Lower leg skin (tissue), 4 donors: Measurements from ENCODE around the gene NUPR1. TPM values are rescaled to one million over a fixed set of nuclear protein-coding genes. Genes with fewer than 3 reads are reported as not detected.
A peak's percentile ranks its signal among the peaks of the same experiment; 100 is the strongest.
"Not testable (repeated sequence)": the region's sequence is repeated elsewhere in the genome, so short reads cannot be mapped to it uniquely, and the experiment has no call there.

Experiments
- DNase-seq, 2 donors: peaks; one replicate each; pipeline ENCODE4 v3.0.0-alpha.2; 2019; ENCODE audit warnings: low spot score in 2 of 2
- H3K4me3 ChIP-seq: fragments of 200-600 bp; sonication (generic); 2 replicates; pipeline ENCODE4 v1.5.1; 2017; ENCODE audit warnings: mild to moderate bottlenecking, low read depth; ENCODE audit not compliant: poor library complexity, severe bottlenecking
- CTCF ChIP-seq, 3 donors: fragments of 450-650 bp; IDR thresholded peaks; one replicate each; pipeline ENCODE4 v1.5.1; 2016; ENCODE audit warnings: antibody characterized with exemption in 3 of 3, mild to moderate bottlenecking in 3 of 3, moderate library complexity in 2 of 3
- POLR2A ChIP-seq, 2 donors: fragments of 450-650 bp; IDR thresholded peaks; one replicate each; pipeline ENCODE4 v1.6.1; 2016 to 2017; ENCODE audit warnings: antibody characterized with exemption in 2 of 2, mild to moderate bottlenecking in 1 of 2, moderate library complexity in 1 of 2
- WGBS, 2 donors: methylation state at CpG; one replicate each; pipeline ENCODE4 v1.1.5; 2018; 5-methylcytosine and 5-hydroxymethylcytosine counted together
- intact Hi-C: fragments of 100-400 bp; cut with DNase I; formaldehyde crosslinking; loops from one replicate; pipeline ENCODE4 v1.15.0; 2023; ENCODE audit warnings: low total_unique reads
- total RNA-seq, 4 donors: library from RNA; depleted of rRNA; stranded (reverse); fragments of >200 nt; gene quantifications; one replicate each; pipeline ENCODE4 v1.1.0, GENCODE V29; 2016

The NUPR1 gene
- total RNA-seq, 4 donors from 2014 or later = 52.4 to 275 (median 140) TPM

- TF ChIP-seq POLR2A (IDR thresholded peaks at IDR 0.05) = no peak
- no peak for TF ChIP-seq CTCF (IDR thresholded peaks at IDR 0.05)
- intact Hi-C loops = loop anchor here (5.0 kb wide), 1 partner anchor 41 kb away; the partner anchor contains the start of genes APOBR and CLN3
- 81 to 83% methylated on average over 5 of the region's 5 CpGs for WGBS, 2 donors
- H3K4me3 ChIP-seq = no peak overlapping the region
- DNase-seq = no peak
Measured at GRCh38 chr16:28532940-28533647, 5.7 kb downstream of the NUPR1 start.

- peak; percentile 83 to 94 for DNase-seq
- TF ChIP-seq CTCF (IDR thresholded peaks at IDR 0.05) = no peak
- no peak for TF ChIP-seq POLR2A (IDR thresholded peaks at IDR 0.05)
- 62 to 70% methylated on average over 9 of the region's 9 CpGs for WGBS, 2 donors
- intact Hi-C loops = loop anchor here (5.0 kb wide), 1 partner anchor 40 kb away; the partner anchor contains the start of genes APOBR and CLN3
- no peak overlapping the region for H3K4me3 ChIP-seq
Measured at GRCh38 chr16:28531777-28532744, 6.7 kb downstream of the NUPR1 start.

- TF ChIP-seq POLR2A (IDR thresholded peaks at IDR 0.05) (no peak), CTCF (IDR thresholded peaks at IDR 0.05) (no peak)
- H3K4me3 ChIP-seq = no peak overlapping the region
- intact Hi-C loops = no loop called here
- no peak for DNase-seq
Measured at GRCh38 chr16:28529124-28529523, 9.7 kb downstream of the NUPR1 start.

- no peak overlapping the region for H3K4me3 ChIP-seq
- 86 to 88% methylated on average over 5 of the region's 5 CpGs for WGBS, 2 donors
- intact Hi-C loops = no loop called here
- no peak for TF ChIP-seq POLR2A (IDR thresholded peaks at IDR 0.05)
- TF ChIP-seq CTCF (IDR thresholded peaks at IDR 0.05) = no peak
- DNase-seq = no peak
Measured at GRCh38 chr16:28528463-28528867, 10.3 kb downstream of the NUPR1 start.

GRCh38 chr16:28527985-28528384 lies 10.8 kb downstream of the NUPR1 start:
- TF ChIP-seq CTCF (IDR thresholded peaks at IDR 0.05) = no peak
- no peak for TF ChIP-seq POLR2A (IDR thresholded peaks at IDR 0.05)
- DNase-seq = no peak
- no peak overlapping the region for H3K4me3 ChIP-seq
- intact Hi-C loops = no loop called here
- WGBS, 2 donors = 92 to 94% methylated on average over 5 of the region's 5 CpGs

GRCh38 chr16:28527100-28527785 lies 11.5 kb downstream of the NUPR1 start:
- intact Hi-C loops, DNase-seq, H3K4me3 ChIP-seq: not testable (repeated sequence)
- WGBS, 2 donors = 84 to 96% methylated on average over 7 of the region's 7 CpGs
